ENCODE measurements around the gene UGGT2.

The UGGT2 gene

GRCh38 chr13:95813139-95813538 is 240.1 kb downstream of the UGGT2 start:
- H3K27ac ChIP-seq = no peak overlapping the region
- TF ChIP-seq CTCF (conservative IDR thresholded peaks at IDR 0.05) = no peak
- TF ChIP-seq ZFX (IDR thresholded peaks at IDR 0.05) = no peak

- H3K27ac ChIP-seq = no peak overlapping the region
- TF ChIP-seq ZFX (IDR thresholded peaks at IDR 0.05) (no peak), CTCF (conservative IDR thresholded peaks at IDR 0.05) (no peak)
These were observed 243.8 kb downstream of the UGGT2 start for GRCh38 chr13:95809429-95809828.

GRCh38 chr13:95805921-95806320 is 247.3 kb downstream of the UGGT2 start:
- no peak for TF ChIP-seq CTCF (conservative IDR thresholded peaks at IDR 0.05)
- TF ChIP-seq ZFX (IDR thresholded peaks at IDR 0.05) = no peak
- H3K27ac ChIP-seq = no peak overlapping the region

- TF ChIP-seq ZFX (IDR thresholded peaks at IDR 0.05) (no peak), CTCF (conservative IDR thresholded peaks at IDR 0.05) (no peak)
- no peak overlapping the region for H3K27ac ChIP-seq
These were observed 251.4 kb downstream of the UGGT2 start for GRCh38 chr13:95801825-95802224.

GRCh38 chr13:95800436-95800835 is 252.8 kb downstream of the UGGT2 start:
- no peak overlapping the region for H3K27ac ChIP-seq
- no peak for TF ChIP-seq ZFX (IDR thresholded peaks at IDR 0.05)
- TF ChIP-seq CTCF (conservative IDR thresholded peaks at IDR 0.05) = no peak

GRCh38 chr13:95797016-95797415 is 256.2 kb downstream of the UGGT2 start:
- TF ChIP-seq CTCF (conservative IDR thresholded peaks at IDR 0.05) (no peak), ZFX (IDR thresholded peaks at IDR 0.05) (no peak)
- H3K27ac ChIP-seq = no peak overlapping the region

GRCh38 chr13:95793781-95794180 is 259.4 kb downstream of the UGGT2 start:
- TF ChIP-seq ZFX (IDR thresholded peaks at IDR 0.05) = no peak
- TF ChIP-seq CTCF (conservative IDR thresholded peaks at IDR 0.05) = no peak
- no peak overlapping the region for H3K27ac ChIP-seq

Data from C4-2B (cell line).